Caki2 (cell line): ENCODE results near the gene TRPV3. TPM values are rescaled to one million over a fixed set of nuclear protein-coding genes. Genes with fewer than 3 reads are reported as not detected.
"Not testable (repeated sequence)": the region's sequence is repeated elsewhere in the genome, so short reads cannot be mapped to it uniquely, and the experiment has no call there.

Experiments
- DNase-seq: peaks from one replicate; pipeline ENCODE4 v3.0.0-alpha.2; 2015; ENCODE audit warnings: low read depth
- in situ Hi-C: cut with HindIII; loops from 2 replicates; pipeline ENCODE4 v1.10.0; 2016; ENCODE audit warnings: low sequenced_read_pairs, low pct_unique_long_range_greater_than_20kb, mixed read lengths
- total RNA-seq: library from RNA; depleted of rRNA; stranded (reverse); fragments of >200 nt; shearing (Covaris generic); gene quantifications from 2 replicates; pipeline ENCODE4 v1.2.3, GENCODE V29; 2014; ENCODE audit warnings: low replicate concordance

The TRPV3 gene
- total RNA-seq, 1 experiment from 2014 or later, result not detected

GRCh38 chr17:3531266-3532101 is 26.1 kb downstream of the TRPV3 start:
- no peak for DNase-seq
- in situ Hi-C loops, result no loop called here

- DNase-seq, result no peak
- in situ Hi-C loops, result no loop called here
Measured at GRCh38 chr17:3529817-3530741, 27.5 kb downstream of the TRPV3 start.

DNA sequence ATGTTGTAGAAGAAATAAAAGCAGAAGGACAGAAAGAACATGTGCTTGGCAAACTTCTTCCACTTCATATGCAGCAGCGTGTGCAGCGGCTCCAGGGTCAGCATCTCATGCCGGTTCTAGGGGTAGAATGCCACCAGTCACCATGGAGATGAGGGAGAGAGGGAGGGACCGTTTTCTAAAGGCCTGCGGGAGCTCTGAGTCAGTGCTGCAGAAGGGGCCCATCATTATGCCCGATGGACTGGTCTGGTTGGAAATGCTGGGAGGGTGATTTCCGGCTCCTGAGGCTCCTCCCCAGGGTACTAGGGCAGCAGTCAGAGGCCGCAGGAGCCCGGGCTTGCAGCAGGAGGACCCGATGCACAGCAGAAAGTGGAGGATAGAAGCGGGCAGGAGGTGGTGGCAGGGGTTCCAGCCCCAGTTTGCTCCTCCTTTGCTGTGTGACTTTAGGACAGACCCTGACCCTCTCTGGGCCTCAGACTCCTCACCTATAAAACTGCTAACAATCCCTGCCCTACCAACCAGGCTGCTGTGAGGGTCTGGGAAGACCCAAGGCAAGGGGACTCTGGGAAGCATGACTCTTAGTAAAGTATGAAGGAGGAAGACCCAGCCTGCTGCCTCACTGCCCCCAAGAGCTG is 28.6 kb downstream of the TRPV3 start:
- in situ Hi-C loops, result no loop called here

DNA sequence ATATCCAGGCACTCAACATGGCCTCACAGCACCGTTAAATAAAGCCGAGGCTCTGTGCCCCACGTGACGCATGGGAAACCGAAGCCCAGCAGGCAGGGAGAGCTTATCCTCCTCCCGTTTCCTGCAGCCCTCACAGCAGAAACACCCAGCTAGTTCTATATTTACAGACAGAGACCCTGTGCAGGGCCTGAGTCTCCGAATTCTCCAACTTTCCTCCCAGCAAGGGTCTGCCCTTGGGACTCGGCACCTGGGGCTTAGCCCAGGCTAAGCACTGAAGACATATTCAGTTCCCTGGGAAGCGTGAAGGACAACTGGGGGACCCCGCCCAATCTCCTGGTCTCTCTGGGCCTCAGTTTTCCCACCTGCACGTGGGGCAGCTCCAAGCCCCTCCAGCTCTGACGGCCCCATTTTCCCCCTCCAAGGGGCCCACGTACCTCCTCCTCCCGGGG is 29.2 kb downstream of the TRPV3 start:
- no peak for DNase-seq
- in situ Hi-C loops, result no loop called here

More for the DNA sequence above, 28.6 kb downstream of the TRPV3 start:
- no peak for DNase-seq

DNA sequence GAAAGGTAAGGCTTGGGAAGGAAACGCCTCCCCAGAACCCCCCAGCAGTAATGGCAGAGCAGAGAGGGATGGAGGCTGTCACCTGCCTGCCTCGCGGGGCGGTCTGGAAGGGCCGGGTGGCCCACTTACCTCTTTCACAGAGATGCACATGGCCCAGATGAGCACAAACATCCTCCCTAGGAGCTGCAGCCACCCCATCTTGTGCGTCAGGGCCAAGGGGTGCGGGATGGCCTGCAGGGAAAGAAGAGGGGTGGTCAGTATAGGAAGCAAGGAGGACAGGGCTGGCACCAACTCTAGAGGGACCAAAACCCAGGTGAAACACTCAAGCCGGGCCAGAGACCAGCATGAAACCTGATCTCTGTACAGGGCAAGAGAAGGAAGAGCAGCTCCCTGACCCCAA is 29.7 kb downstream of the TRPV3 start:
- in situ Hi-C loops, result no loop called here
- no peak for DNase-seq

DNA sequence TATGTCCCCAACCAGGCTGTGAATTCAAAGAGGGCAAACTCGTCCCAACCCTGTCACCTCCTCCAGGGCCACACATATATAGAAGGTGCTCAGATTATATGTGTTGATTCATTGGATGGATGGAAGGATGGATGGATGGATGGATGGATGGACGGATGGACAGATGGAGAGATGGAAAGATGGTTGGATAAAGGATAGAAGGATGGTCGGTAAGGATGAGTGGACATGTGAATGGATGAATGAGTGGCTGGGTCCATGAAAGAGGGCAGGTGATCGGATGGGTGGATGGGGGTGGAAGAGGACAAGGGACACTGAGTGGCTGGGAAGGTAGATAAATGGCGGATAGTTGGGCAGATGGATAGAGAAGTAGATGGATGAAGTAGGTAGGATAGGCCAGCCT is 30.1 kb downstream of the TRPV3 start:
- in situ Hi-C loops, result no loop called here
- DNase-seq, result no peak

DNA sequence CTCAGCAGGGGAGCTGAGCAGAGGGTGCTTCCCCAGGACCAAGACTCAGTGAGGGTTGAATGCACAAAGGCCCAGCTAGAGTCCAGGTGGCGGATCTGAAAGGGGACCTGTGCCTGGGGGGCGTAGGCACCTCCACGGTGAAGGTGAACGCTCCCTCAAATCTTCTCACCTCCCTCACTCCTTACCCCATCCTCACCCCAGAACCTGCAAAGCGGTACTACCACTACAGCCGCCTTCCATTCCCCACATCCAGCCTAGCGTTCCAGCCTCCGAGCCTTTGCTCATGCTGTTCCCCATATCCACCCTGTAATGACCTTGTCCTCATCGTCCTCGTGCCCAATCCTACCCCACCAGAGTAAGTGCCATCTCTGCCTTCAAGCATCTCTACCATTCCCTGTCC is 30.6 kb downstream of the TRPV3 start:
- in situ Hi-C loops, result no loop called here
- DNase-seq, result no peak

- in situ Hi-C loops, result no loop called here
Measured at GRCh38 chr17:3526491-3526890, 31.1 kb downstream of the TRPV3 start.

DNA sequence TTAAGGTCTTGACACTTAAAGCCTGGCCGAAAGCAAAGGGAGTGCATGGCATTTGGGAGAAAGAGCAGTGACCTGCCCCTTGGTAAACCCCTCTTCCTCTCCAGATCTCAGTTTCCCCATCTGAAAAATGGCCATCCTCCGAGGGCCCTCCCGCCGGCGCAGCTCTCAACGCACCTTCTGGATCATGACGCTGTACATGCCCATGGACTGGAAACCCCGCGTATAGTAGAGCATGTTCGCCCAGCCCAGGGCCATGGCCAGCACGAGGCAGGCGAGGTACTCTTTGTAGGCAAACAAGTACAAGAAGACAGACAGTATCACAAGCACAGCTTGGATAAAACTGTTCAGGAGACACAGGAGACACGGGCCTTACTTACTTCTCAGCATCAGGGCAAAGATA is 33.6 kb downstream of the TRPV3 start:
- in situ Hi-C loops, result no loop called here

More at GRCh38 chr17:3526491-3526890, 31.1 kb downstream of the TRPV3 start:
- no peak for DNase-seq

DNA sequence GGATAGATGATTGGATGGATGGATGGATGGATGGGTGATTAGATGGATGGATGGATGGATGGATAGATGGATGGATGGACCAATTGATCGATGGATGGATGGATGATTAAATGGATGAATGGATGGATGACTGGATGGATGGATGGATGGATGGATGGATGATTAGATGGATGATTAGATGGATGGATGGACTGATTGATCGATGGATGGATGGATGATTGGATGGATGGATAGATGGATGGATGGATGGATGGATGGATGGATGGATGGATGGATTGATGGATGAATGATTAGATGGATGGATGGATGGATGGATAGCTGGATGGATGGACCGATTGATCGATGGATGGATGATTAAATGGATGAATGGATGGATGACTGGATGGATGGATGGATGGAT is 38.1 kb downstream of the TRPV3 start:
- DNase-seq, in situ Hi-C loops: not testable (repeated sequence)

More for the DNA sequence above, 33.6 kb downstream of the TRPV3 start:
- DNase-seq, result no peak

- no peak for DNase-seq
- in situ Hi-C loops, result no loop called here
Measured at GRCh38 chr17:3514873-3515272, 42.7 kb downstream of the TRPV3 start.

- in situ Hi-C loops, DNase-seq: not testable (repeated sequence)
Measured at GRCh38 chr17:3514167-3514566, 43.4 kb downstream of the TRPV3 start.

DNA sequence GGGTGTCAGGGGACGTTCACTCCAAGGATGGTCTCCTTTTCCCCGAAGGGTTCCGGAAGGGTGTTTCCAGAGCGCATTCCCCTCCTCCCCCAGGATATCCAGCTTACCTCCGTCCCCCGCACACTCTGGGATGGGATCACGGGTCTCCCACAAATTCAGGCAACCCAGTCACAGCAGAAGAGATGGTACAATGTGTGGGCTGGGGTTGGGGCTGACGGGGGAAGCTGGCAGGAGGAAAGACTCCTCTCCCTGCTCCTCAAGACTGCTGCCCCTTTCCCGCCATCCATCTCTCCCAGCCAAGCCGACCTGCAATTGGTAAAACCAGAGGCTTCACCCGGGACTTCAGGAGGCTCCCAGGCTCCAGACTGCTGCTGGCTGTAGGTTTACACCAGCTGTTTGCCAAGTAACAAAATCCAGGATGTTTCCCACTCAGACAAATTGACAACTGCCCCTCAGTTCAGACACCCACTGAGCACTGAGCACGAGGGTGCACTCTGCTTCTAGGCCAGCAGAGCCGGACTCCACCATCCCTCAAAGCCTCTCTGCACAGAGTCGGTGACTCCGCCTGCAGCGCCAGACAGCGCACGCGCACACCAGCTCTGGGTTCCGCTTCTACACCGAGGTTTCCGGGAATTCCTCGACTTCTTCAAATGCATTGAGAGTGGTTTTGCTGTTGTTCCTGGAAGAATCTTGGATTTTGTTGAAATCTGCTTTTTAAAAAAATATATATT is 44.1 kb downstream of the TRPV3 start:
- no peak for DNase-seq
- in situ Hi-C loops, result no loop called here

GRCh38 chr17:3512505-3513171 is 45.0 kb downstream of the TRPV3 start:
- in situ Hi-C loops, result no loop called here
- no peak for DNase-seq

GRCh38 chr17:3511852-3512504 is 45.6 kb downstream of the TRPV3 start:
- no peak for DNase-seq
- in situ Hi-C loops, result no loop called here

DNA sequence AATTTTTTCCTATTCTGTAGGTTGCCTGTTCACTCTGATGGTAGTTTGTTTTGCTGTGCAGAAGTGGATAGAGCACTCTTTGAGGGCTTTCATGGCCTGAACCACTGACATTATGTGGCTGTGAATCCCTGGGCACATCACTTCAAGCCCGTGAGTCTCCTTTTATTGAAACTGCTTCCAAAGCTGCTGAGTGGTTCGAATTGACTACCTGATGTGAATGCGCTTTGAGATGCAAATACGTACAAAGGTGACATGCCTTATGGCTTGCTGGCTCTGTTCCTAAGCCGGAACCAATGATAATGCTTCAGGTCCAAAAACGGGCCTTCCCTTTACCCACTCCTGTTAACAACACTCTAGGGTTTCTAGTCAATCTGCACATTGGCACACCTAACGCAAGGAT is 47.5 kb downstream of the TRPV3 start:
- DNase-seq, result no peak
- in situ Hi-C loops, result no loop called here

- no peak for DNase-seq
- in situ Hi-C loops, result no loop called here
Measured at GRCh38 chr17:3507869-3508268, 49.7 kb downstream of the TRPV3 start.
